GM18873 (cell line): ENCODE results near the gene AGMO.

ENCODE experiments used
- ATAC-seq: cut with Tn5 transposase; IDR thresholded peaks from one replicate; pipeline ENCODE4 v1.9.1; 2021; ENCODE audit warnings: mild to moderate bottlenecking, moderate library complexity, moderate number of reproducible peaks; ENCODE audit not compliant: unreplicated experiment, low FRiP score

Gene AGMO

DNA sequence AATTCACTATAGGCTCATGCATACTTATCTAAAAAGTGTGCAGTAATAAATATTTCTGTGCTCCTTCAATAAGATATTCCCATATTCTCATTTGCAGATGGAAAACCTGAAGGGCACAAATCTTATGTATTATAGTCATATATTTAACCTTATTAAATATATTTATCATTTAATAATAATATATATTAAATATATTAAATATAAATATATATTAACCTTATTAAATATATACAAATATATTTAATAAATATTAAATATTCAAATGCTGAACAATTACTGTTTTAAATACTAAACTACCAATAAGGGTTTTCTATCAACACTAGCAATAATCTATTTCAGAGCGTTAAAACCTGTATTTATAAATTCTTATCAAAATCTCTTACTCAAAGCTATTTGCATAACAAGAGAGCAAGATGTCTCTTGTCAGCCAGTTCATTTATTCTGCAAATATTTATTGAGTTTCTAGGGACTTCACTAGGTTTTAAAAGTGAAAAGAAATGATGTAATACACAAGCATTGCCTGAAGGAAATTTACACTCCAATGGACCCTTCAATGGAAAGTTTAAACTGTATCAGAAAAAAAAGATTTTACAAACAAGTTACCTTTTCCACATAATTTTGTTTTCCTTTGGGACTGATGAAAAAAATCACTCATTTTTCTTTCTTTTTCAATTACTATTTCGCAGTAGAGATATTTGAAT lies 159.2 kb downstream of the AGMO start:
- no peak for ATAC-seq

DNA sequence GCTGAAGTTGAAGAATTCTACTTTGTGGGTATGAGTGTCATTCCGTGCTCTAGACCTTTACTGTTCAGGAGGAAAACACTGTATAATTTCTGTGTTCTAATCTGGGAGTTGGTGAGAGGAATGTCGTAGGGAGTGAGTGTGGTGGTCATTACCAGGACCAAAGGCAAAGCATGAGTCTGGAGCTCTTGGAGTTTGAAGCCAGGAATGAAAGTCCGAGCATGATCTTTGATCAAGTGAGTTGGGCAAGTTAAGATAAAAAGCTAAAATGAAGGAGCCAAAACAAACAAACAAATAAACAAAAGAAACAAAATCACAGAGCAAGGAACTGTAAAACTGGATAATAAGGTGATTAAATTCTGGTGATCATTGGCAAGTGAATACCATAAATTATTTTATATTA lies 161.4 kb downstream of the AGMO start:
- no peak for ATAC-seq

DNA sequence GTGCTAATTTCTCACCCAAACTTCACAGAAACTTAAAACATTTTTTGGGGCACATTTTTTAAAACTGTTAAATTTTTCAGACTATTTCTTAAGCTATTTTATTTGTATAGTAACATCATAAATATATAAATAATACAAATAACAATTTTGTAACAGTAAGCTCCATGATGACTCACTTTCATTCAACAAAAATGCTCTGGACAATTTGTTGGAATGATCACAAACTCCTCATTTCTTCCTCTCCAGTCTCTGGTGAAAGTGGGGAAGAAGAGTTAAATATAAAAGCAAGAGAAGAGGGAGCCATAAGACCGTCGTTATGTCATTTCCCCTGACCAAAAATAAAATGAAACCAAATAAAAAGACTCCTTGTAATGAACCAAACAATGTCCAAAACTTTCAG lies 162.4 kb downstream of the AGMO start:
- no peak for ATAC-seq

GRCh38 chr7:15397922-15398760 lies 163.7 kb downstream of the AGMO start:
- ATAC-seq: no peak

DNA sequence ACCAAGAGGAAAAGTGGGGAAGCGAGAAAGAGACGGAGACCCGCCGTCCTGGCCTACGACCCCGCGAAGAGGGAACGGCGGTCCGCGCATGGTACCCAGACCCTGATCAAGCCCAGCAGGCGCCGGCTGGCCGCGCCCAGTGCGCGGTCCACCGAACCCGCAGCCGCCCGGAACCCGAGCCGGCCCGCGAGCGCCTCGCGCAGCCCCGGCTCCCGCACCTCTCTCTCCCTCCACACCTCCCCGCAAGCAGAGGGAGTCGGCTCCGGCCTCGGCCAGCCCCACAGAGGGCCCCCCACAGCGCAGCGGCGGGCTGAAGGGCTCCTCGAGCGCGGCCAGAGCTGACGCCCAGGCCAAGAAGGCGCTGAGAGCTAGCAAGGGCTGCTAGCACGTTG lies 164.7 kb downstream of the AGMO start:
- ATAC-seq: no peak

GRCh38 chr7:15396210-15397158 lies 165.3 kb downstream of the AGMO start:
- no peak for ATAC-seq

- no peak for ATAC-seq
Measured at GRCh38 chr7:15389073-15389472, 172.7 kb downstream of the AGMO start.

GRCh38 chr7:15378494-15379145 lies 183.2 kb downstream of the AGMO start:
- ATAC-seq: no peak

DNA sequence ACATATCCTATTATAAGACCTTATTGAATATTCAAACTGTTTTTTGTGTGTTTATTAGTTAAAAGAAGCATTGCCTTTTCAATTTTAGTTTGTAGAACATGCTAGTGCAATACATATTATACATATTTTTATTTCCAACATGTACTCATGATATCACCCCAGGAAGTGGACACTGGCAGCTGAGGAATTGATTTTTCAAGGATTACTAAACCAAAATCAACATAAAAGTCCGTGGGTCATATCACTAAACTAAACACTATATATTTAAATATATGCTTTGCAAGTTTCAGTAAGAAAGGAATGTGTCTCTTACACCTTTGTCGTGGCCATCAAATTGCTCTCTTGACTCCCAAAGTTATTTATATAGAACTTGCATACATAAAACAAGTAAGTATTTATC lies 185.2 kb downstream of the AGMO start:
- ATAC-seq: no peak

- no peak for ATAC-seq
Measured at GRCh38 chr7:15370441-15370840, 191.4 kb downstream of the AGMO start.

DNA sequence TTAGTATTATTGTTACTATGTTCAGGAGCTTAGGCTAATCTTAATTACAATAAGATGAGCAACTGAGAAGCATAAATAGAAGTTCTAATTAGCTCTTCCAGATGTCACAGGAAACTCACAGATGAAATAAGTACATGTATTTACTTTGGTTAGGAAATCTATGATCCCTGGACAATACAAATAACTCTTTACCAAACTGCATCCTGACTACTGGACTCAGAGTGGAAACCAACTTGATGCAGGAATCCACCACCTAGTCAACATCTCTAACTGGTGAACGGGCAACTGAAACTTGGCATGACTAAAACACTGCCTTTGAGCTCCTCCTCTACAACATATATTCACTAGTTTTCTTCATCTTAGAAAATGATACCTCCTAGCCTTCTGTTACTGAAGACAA lies 193.2 kb downstream of the AGMO start:
- no peak for ATAC-seq

GRCh38 chr7:15367897-15368296 lies 193.9 kb downstream of the AGMO start:
- no peak for ATAC-seq

DNA sequence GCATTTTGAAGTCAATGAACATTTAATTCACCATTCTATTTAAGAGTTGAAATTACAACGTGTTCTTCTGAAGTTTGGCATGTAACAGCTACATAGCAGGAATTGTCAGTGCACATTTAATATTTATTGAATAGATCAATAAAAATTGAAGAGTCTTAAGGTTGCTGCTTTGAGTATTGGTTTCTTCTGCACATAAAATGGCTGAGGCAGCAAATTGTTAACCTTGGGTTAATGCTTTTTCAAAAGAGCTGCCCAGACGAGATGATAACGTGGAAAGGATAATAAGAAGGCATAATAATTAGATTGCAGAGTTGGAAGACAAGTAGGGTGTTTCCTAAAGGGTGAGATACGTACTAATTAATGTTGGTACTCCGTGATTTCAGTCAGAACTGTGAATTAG lies 203.7 kb downstream of the AGMO start:
- no peak for ATAC-seq

DNA sequence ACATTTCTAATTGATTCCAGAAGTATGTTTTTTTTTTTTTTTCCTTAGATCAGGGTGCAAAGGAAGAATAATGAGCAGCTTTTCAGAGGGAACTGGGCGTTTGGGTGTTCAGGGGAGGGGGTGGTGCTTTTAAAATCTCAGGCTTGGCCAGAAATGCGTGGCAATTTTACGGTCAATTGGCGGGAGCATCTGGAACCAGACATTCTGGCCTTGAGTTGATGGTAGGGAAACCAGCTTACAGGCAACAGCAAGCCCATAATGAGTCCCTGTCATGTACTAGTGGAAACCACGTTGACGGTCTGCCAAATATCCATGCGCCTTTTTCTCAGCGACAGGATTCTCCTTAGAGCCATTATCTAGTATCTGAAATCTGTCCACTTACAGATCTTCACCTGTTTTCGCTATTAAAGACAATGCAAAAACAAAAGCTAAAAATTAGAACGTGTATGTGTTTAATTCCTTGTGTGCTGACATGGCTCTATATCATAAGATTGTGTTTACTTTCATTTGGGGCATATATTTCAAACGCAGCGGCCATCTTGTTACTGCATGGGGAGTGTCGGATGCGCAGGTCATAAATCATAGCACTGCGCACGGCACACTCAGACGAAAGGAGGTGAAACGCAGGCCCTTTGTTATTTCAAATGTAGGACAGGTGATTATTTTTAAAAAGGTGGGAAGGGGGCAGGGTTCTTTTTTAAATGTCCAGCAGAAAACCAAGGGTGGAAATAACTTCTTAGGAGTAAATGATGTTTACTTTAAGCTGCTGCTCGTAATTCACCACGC lies 209.2 kb downstream of the AGMO start:
- ATAC-seq: no peak

GRCh38 chr7:15345216-15345615 lies 216.6 kb downstream of the AGMO start:
- ATAC-seq: no peak

DNA sequence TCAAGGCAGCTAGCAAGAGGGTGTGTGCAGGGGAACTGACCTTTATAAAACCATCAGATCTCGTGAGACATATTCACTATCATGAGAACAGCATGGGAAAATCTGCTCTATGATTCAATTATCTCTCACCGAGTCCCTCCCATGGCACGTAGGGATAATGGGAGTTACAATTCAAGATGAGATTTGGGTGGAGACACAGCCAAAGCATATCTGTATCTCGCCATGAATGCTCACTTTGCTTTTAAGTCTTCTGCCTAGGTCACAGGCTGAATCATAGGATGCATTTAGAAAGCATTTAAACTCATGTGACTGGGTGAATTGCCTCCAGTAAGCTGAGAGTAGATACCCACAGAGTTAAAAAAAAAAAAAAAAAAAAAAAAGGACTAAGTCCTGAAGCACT lies 220.0 kb downstream of the AGMO start:
- no peak for ATAC-seq

- ATAC-seq: no peak
Measured at GRCh38 chr7:15336146-15336545, 225.7 kb downstream of the AGMO start.

- no peak for ATAC-seq
Measured at GRCh38 chr7:15335390-15335789, 226.4 kb downstream of the AGMO start.

GRCh38 chr7:15334536-15335263 lies 227.1 kb downstream of the AGMO start:
- no peak for ATAC-seq
